SU-DHL-6 (cell line): ENCODE results near the gene CFAP99.

Experiments
- H2AFZ ChIP-seq: fragments of 200-600 bp; sonication (generic); 2 replicates; pipeline ENCODE4 v1.6.1; 2014; ENCODE audit warnings: low read depth, mild to moderate bottlenecking, moderate library complexity, mixed read lengths, antibody characterized with exemption, low read length; ENCODE audit not compliant: severe bottlenecking
- H3F3A ChIP-seq: fragments of 200-600 bp; shearing (Covaris generic); 2 replicates; pipeline ENCODE4 v1.6.0; 2016; ENCODE audit warnings: antibody characterized with exemption, mild to moderate bottlenecking; ENCODE audit not compliant: insufficient read depth
- H3K27ac ChIP-seq: fragments of 200-600 bp; sonication (generic); 2 replicates; pipeline ENCODE4 v1.5.1; 2016; ENCODE audit warnings: low read depth, mild to moderate bottlenecking, low read length, moderate library complexity, mixed read lengths
- H3K27me3 ChIP-seq: fragments of 200-600 bp; sonication (generic), shearing (Covaris generic); 2 replicates; pipeline ENCODE4 v1.6.0; 2014; ENCODE audit warnings: mild to moderate bottlenecking, low read length
- H3K36me3 ChIP-seq: fragments of 200-600 bp; sonication (generic); 2 replicates; pipeline ENCODE4 v1.6.1; 2014; ENCODE audit warnings: mild to moderate bottlenecking, low read length, mixed read lengths
- H3K4me2 ChIP-seq: fragments of 300-600, 200-600 bp; shearing (Covaris generic), sonication (generic); 2 replicates; pipeline ENCODE4 v1.6.0; 2014; ENCODE audit warnings: low read length, low read depth, mild to moderate bottlenecking; ENCODE audit not compliant: poor library complexity, severe bottlenecking
- H3K4me3 ChIP-seq: fragments of 200-600 bp; sonication (generic); 2 replicates; pipeline ENCODE4 v1.5.1; 2014; ENCODE audit warnings: antibody characterized with exemption, low read length, mild to moderate bottlenecking, mixed read lengths; ENCODE audit not compliant: insufficient read depth, poor library complexity, severe bottlenecking
- H3K79me2 ChIP-seq: fragments of 200-600 bp; sonication (generic); 2 replicates; pipeline ENCODE4 v1.6.1; 2014; ENCODE audit warnings: mild to moderate bottlenecking, low read length, moderate library complexity; ENCODE audit not compliant: insufficient read depth
- H3K9ac ChIP-seq: fragments of 200-600 bp; sonication (generic); 2 replicates; pipeline ENCODE4 v1.7.0; 2014; ENCODE audit warnings: mild to moderate bottlenecking, low read length
- H3K9me2 ChIP-seq: fragments of 200-600 bp; sonication (generic); replicated peaks from 2 replicates; pipeline ENCODE4 v1.6.1; 2014; ENCODE audit warnings: low read length; ENCODE audit not compliant: insufficient read depth
- H3K9me3 ChIP-seq: fragments of 200-600 bp; sonication (generic); 2 replicates; pipeline ENCODE4 v1.6.1; 2014; ENCODE audit warnings: low read length, mixed read lengths; ENCODE audit not compliant: insufficient read depth
- H4K20me1 ChIP-seq: fragments of 200-600 bp; sonication (generic); 2 replicates; pipeline ENCODE4 v1.6.1; 2014; ENCODE audit warnings: low read depth, mild to moderate bottlenecking, antibody characterized with exemption, low read length, moderate library complexity, mixed read lengths
- CTCF ChIP-seq: fragments of 200-600 bp; sonication (generic); IDR thresholded peaks from one replicate; pipeline ENCODE4 v1.5.1; 2017; ENCODE audit warnings: antibody characterized with exemption, mild to moderate bottlenecking, low read length, moderate library complexity; ENCODE audit not compliant: insufficient read depth, poor library complexity, severe bottlenecking
- EZH2phosphoT487 ChIP-seq: fragments of 200-600 bp; sonication (generic), shearing (Covaris generic); conservative IDR thresholded peaks from 2 replicates; pipeline ENCODE4 v1.6.1; 2018; ENCODE audit warnings: mild to moderate bottlenecking, antibody characterized with exemption, low read length, moderate library complexity, mixed read lengths

The CFAP99 gene

GRCh38 chr4:2489081-2489805 is 70.5 kb downstream of the CFAP99 start:
- no peaks in the 10 kb centered on the region for H3K9me3 ChIP-seq
- H3K79me2 ChIP-seq = peaks cover 95% of the 10 kb centered on the region
- H3K36me3 ChIP-seq = peaks cover 7% of the 10 kb centered on the region; the same call in 1 of the 2 replicates

GRCh38 chr4:2489841-2490552 is 71.2 kb downstream of the CFAP99 start:
- peaks cover 23% of the 10 kb centered on the region for H4K20me1 ChIP-seq
- peaks cover 7% of the 10 kb centered on the region; the same call in 1 of the 2 replicates for H3K36me3 ChIP-seq
- H3K27ac ChIP-seq = no peak overlapping the region

More at GRCh38 chr4:2489081-2489805, 70.5 kb downstream of the CFAP99 start:
- Histone ChIP-seq H3K4me2 (no peak overlapping the region), H4K20me1 (peaks cover 28% of the 10 kb centered on the region), H3F3A (peaks cover 8% of the 10 kb centered on the region; the same call in 1 of the 2 replicates), H3K9ac (no peak overlapping the region), H3K9me2 (no peaks in the 10 kb centered on the region), H3K27ac (no peak overlapping the region), H3K27me3 (no peaks in the 10 kb centered on the region), H2AFZ (no peak overlapping the region), H3K4me3 (no peak overlapping the region)
- TF ChIP-seq EZH2phosphoT487 (no peak), CTCF (no peak)

GRCh38 chr4:2492970-2493369 is 74.2 kb downstream of the CFAP99 start:
- Histone ChIP-seq H3K4me2 (no peak overlapping the region), H3K9me3 (no peaks in the 10 kb centered on the region), H2AFZ (no peak overlapping the region), H3K9ac (no peak overlapping the region), H3K27me3 (no peaks in the 10 kb centered on the region), H3F3A (no peaks in the 10 kb centered on the region), H3K79me2 (peaks cover 78% of the 10 kb centered on the region), H3K9me2 (no peaks in the 10 kb centered on the region), H4K20me1 (peaks cover 8% of the 10 kb centered on the region; the same call in 1 of the 2 replicates), H3K27ac (no peak overlapping the region), H3K36me3 (peaks cover 7% of the 10 kb centered on the region; the same call in 1 of the 2 replicates), H3K4me3 (no peak overlapping the region)
- TF ChIP-seq CTCF (no peak), EZH2phosphoT487 (no peak)

More at GRCh38 chr4:2489841-2490552, 71.2 kb downstream of the CFAP99 start:
- TF ChIP-seq EZH2phosphoT487 (no peak), CTCF (no peak)
- no peak overlapping the region for H3K4me2 ChIP-seq
- H3K4me3 ChIP-seq = no peak overlapping the region
- H3K9me3 ChIP-seq = no peaks in the 10 kb centered on the region
- H2AFZ ChIP-seq = no peak overlapping the region
- no peaks in the 10 kb centered on the region for H3K27me3 ChIP-seq
- peaks cover under 1% of the 10 kb centered on the region; the same call in 1 of the 2 replicates for H3F3A ChIP-seq
- H3K79me2 ChIP-seq = peaks cover 89% of the 10 kb centered on the region
- H3K9me2 ChIP-seq = no peaks in the 10 kb centered on the region
- no peak overlapping the region for H3K9ac ChIP-seq
